Fibroblast of skin of right biceps (primary cell): ENCODE data around the gene SLC35D1.
"Not testable (repeated sequence)": the region's sequence is repeated elsewhere in the genome, so short reads cannot be mapped to it uniquely, and the experiment has no call there.

Experiments used
- DNase-seq: peaks from one replicate; pipeline ENCODE4 v3.0.0-alpha.2; 2013

SLC35D1 gene

DNA sequence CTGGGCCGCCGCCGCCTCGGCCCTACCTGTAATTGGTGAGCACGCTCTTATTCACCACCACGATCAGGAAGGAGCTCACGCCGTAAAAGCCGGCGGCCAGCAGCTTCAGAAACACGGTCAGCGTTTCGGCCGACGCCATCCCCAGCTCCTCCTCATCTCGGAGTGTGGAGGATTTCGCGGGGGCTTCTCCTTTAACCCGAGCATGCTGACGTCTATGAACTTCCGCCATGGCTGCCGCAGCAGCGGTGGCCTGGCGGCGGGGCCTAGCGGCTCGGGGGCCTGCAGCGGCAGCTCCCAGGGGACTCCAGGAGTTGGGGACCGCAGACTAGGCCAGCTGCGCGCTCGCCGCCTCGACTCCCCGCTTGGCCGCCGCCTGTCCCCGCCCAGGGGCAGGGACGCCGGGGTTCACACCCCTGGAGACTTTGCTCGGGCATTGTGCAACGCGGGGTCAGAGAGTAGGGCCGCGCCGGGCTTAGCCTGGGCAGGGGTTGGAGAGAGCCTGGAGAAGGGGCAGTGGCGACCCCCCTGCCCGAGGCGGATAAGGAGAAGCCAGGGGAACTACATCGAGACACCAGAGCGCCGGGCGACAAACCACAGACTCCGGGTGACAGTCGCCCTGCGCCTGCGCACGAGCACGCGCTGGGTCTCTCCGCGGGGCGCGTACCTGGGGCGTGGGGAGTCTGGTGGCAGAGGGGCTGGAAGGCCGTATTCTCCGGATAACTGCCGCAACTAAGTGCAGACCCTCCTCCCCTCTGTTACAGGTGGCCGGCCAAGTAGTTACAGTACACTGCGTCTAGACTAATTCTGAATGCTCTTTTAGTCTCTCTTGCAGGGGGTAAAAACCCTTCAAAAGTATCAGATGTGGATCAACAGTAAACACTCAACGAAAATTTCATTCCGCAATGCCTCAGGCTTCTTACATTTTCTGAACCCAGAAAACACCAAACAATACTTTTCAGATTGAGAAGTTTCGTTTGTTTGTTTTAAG is at the start of gene SLC35D1:
Gene SLC35D1 (minus strand): TSS at position 364 of the 988 bp plus-strand sequence. CDS start 135 bp downstream, at position 229.
- DNase-seq: peak; percentile 70

DNA sequence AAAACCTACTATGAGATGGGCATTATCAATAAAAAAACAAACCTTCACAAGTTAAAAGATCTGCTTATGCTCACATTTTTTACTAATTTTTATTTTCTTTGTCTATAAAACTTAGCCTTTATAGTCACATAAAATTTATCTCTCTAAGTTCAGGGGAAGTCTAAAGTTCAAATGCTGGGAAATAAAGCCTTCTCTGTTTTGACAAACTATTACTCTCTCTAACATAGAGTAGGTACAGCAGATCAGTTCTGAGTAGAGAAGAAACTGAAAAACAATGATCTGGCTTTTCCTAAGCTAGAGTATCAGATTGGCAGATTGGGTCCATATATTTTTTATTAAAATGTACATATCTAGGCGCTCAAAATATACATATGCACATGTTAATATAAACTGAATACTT is 49.6 kb upstream of the SLC35D1 start:
- no peak for DNase-seq

DNA sequence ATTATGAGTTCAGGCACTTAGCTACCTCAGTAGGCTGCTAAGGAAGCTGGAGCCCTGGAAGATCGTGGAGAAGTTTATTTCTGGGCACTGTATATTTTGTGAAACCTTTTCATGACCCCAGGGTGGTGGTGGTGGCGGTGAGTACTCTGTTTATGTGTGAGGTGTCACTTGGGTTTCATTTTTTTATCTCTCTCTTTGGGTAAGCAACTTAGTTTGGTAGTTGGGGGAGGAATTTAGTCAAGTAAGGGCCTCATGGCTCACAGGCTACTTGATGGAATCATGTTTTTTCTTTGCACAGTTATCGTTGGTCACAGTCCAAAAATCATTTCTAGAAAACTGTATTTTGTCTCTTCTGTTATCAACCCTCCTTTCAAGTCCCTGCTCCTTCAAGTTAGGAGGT is 46.9 kb upstream of the SLC35D1 start:
- no peak for DNase-seq

DNA sequence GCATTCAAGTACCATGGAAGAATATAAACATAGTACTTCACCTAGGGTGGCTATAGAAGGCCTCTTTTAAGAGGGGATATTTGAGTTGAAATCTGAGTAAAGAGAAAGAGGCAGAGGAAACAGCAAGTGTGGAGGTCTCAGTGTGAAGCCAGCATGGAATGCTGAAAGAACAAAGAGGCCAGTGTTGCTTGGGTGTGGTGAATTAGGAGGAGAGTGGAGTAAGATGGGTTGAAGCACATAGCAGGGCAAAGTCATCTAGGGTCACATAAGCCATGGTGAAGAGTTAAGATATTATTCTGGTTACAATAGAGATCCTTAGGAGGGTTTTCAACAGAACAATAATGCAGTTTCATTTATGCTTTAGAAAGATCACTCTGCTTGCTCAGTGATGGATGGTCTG is 43.4 kb upstream of the SLC35D1 start:
- no peak for DNase-seq

DNA sequence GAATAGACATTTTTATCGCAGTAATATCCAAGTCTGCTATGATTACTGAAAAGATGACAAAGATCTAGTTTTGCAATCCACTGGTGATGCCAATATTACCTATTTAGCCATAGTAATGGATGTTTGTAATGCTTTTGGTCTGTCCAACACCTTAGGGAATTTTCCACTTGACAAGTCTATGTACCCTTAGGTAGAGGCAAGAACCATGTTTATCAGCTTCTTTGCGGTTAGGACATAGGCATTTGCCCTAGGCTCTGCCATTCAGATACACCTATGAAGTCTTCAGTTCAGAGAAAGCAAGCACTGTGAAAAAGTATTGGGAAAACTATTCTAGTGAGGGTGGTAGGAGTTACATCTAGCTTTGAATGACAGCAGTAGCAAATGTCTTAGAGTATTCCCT is 40.2 kb upstream of the SLC35D1 start:
- no peak for DNase-seq

DNA sequence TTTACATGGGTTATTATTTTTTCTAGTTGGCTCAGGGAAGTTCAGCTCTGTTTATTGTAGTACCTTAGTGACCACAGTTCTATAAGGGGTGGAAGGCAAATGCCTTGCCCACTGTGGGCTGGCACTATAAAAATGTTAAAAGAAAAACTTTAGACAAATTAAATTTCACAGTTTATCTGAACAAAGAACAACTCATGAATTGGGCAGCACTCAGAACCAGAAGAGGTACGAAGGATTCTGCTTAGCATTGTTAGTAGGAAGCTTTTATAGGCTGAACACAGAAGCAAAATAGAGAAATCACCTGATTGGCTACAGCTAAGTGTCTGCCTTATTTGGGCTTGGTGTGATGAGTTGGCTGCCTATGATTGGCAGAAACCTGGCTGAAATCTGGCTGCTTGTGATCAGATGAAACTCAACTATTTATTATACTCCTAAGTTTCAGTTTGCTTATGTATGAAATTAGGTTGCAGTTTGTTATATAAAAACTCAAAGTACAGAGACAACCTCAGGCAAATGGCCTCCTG is 35.8 kb upstream of the SLC35D1 start:
- no peak for DNase-seq

DNA sequence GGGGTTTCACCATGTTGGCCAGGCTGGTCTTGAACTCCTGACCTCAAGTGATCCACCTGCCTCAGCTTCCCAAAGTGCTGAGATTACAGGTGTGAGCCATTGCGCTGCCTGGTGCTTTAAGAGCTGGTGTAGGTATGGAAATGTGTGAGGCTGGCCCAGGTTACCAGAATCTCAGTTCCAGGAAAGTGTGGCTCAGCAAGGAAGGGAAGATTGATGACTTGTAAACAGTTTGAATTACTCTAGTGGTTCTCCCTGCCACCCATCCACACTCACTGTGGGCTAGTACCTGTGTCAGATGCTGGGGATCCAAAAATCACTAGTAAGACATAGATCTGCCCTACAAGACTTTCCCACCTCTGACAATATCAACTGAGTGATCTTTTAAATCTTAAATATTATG is 34.5 kb upstream of the SLC35D1 start:
- DNase-seq: no peak

DNA sequence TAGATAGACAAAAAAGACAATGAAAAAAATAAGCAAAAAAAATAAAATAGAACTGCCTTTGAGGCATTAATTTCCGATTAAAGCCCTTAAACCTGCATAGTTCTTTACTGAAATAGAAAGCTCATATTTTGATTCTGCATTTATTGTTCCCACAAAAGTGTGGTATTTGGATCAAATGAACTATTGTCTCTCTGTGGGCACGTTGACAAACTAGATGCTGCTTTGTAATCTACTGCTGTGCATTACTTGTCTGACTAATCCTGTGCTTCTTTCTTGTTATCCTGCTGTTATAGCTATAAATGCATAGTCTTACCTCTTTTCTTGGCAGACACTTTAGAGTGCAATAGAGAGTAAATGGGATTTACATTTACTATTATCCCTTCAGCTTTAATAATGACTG is 31.4 kb upstream of the SLC35D1 start:
- DNase-seq: no peak

DNA sequence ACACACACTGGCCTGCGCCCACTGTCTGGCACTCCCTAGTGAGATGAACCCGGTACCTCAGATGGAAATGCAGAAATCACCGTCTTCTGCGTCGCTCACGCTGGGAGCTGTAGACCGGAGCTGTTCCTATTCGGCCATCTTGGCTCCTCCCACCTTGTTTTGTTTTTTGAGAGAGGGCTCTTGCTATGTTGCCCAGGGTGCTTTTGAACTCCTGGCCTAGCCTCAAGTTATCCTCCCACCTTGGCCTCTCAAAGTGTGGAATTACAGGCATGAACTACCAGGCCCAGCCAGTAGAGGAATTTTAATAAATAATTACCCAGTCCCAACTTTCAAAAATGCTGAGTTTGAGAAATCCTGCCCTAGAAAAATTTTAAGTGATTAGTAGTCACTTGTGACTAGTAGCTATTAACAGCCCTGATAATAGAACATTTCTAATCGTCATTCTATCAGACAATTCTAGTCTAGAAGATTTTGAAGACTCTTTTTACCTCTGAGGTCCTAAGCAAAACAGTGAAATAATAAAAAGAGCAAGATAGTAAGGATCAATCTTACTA is 30.9 kb upstream of the SLC35D1 start:
- DNase-seq: no peak

DNA sequence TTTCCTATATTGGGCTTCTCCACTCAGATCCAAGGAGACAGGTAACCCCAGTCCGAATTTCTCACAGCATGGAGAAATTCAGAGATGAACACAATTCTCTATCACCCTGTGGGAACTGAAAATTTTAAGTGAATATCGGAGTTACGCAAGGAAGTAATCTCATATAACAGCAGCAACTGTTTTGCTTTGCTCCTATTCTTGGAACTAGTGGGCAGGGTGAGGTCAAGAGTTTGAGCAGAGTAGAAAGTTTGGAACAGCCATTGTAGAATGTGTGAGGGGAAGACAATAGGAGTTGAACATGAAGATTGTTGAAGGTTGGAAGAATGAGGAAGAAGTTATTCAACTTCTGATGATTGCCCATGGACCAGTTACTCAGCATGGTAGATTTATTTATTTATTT is 24.3 kb upstream of the SLC35D1 start:
- no peak for DNase-seq

DNA sequence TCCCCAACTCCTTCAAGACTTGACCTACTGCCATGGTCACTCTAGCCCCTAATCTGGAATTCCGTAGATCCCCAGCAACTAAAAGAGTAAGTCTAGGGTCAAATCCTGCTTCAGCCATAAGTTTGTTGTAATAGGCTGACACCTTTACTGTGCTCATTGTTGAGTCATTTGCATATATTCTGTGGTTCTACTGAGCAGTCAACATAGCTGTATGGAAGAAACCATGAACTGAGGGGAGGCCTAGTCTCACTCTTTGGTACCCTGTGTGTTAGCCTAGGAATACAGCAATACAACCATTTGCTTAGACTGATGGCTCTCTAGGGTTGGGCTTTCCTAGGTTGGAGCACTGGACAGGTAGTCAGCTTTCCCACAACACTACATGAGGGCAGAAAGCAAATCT is 23.6 kb upstream of the SLC35D1 start:
- no peak for DNase-seq

DNA sequence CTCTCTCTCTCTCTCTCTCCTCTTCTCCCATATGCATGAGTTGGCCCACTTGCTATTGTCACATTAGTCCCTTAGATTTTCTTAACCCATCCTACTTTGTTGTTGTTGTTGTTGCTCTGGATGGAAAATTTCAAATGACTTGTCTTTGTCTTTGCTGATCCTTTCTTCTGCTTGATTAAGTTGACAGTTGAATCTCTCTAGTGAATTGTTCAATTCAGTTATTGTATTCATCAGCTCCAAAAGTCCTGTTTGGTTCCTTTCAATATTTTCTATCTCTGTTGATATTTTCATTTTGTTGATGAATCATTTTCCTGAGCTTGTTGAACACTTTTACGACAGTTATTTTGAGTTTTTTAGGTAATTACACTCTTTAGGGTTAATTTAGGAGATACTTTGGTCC is 18.8 kb upstream of the SLC35D1 start:
- no peak for DNase-seq

DNA sequence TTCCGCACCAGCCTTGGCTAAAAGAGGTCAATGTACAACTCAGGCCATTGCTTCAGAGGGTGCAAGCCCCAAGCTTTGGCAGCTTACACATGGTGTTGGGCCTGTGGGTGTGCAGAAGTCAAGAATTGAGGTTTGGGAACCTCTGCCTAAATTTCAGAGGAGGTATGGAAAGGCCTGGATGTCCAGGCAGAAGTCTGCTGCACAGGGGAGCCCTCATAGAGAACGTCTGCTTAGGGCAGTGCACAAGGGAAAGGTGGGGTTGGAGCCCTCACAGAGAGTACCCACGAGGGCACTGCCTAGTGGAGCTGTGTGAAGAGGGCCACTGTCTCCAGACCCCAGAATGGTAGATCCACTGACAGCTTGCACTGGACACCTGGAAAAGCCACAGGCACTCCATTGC is 13.7 kb upstream of the SLC35D1 start:
- not testable (repeated sequence) for DNase-seq

DNA sequence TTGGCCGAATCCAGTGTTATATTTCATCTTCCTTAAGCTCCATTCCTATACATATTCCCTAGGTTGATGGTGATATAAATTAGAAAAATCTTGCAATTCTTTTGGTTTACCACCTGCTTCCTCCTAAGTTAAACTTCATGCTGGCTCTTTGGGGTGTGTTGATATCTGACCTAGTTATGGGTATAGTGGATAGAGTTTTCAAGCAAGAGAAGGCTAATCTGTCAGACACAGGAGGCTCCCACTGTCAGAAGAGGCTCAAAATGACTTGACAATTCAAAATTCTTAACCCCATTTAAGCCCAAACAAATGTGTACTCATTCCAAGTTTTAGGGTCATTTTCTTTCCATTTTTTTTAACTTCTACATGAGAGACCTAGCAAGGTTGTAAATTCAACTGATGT is 8.5 kb upstream of the SLC35D1 start:
- DNase-seq: no peak

DNA sequence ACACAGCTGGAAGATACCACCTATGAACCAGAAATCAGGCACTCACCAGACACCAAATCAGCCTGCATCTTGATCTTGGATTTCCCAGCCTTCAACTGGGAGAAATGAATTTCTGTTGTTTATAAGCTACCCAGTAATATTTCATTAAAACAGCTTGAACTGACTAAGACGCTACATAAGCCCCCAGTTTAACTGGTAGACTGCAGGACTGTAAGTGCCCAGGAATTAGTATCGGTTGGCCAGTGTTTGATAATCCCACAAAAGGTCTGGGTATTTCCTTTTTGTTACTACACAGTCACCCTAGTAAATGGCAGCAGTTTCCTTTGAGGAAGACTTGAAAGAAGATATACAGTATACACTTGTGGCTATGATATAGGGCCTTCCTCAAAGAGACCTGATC is 7.3 kb upstream of the SLC35D1 start:
- no peak for DNase-seq

DNA sequence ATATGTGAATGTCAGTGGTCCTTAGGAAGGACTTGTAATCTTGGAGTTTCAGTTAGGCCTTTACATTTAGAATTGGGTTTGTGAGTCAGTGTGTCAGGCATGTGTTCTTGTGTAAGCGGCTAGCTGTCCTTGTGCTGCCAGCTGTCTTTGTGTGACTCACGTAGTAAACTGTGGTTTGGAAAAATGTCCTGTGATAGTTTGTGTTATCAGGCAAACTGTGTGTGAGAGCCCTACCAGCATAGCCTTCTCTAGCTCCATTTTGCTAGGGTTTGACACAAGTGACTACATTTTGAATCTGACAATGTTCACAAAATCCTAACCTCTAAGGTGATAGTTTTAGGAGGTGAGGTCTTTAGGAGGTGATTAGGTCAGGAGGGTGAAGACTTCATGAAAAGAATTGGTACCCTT is 6.9 kb upstream of the SLC35D1 start:
- DNase-seq: peak; percentile 98

DNA sequence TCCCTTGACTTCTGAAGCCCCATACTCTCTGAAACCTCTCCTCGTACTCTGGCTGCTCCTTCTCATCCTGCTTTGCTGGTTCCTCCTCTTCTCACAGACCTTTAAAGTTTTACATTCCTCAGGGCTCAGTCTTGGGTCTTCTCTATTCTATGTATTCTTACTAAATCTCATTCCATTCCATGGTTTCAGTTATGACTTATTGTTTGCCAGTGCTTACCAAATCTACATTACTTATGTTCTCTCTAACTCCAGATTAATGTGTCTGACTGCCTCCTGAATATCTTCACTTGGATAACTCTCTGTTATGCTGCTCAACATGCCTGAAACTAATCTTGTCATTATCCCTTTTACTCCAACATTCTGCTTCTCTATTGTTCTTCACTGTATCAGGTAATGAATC is 5.4 kb upstream of the SLC35D1 start:
- peak; percentile 53 for DNase-seq

DNA sequence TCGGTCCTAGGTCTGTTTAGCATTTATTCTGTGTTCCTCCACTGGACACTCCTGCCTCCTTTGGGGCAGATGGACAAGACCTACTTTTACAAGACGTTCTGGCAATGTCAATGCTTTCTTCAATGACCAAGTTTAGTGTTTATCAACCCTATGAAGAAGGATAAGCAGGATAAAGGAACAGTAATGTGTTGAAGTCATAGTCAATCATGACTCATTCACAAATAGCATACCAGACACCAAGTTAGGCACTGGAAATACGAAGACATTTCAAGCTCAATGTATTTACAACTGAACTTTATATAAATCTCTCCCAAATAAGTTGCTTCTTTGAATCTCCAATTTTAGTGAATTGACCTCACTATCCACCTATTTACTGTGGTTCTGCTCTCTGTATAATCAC is 4.8 kb upstream of the SLC35D1 start:
- DNase-seq: peak; percentile 40

DNA sequence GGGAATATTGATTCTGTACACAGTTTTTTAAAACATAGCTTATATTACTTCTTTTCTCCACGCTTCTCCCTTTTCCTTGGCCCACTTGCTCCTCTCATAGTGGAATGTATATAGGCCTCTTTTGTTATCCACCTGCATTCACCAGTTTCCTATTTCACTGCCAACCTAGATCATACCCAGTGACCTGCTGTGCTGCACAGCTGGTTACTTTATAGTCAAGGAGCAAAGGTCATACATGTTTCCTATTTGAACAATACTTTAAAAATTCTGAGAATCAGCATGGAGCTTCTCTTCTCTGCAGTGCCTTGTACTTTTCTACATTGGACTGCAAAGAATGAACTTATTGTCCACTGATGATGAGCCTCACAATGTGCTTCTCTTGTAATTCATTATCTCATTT is 4.3 kb upstream of the SLC35D1 start:
- no peak for DNase-seq

DNA sequence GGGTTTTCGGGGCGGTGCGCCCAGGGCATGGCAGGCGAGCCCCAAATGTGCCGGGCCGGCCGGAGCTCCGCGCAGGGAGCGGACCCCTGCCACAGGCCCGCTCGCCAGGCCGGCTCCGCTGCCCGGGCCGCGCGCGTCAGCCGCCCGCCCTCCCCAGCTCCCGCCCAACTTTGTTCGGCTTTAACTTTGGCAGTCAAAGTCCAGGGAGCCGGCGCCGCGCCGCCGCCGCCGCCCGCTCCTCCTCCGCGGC is 488 bp downstream of the SLC35D1 start:
- peak; percentile 63 for DNase-seq

DNA sequence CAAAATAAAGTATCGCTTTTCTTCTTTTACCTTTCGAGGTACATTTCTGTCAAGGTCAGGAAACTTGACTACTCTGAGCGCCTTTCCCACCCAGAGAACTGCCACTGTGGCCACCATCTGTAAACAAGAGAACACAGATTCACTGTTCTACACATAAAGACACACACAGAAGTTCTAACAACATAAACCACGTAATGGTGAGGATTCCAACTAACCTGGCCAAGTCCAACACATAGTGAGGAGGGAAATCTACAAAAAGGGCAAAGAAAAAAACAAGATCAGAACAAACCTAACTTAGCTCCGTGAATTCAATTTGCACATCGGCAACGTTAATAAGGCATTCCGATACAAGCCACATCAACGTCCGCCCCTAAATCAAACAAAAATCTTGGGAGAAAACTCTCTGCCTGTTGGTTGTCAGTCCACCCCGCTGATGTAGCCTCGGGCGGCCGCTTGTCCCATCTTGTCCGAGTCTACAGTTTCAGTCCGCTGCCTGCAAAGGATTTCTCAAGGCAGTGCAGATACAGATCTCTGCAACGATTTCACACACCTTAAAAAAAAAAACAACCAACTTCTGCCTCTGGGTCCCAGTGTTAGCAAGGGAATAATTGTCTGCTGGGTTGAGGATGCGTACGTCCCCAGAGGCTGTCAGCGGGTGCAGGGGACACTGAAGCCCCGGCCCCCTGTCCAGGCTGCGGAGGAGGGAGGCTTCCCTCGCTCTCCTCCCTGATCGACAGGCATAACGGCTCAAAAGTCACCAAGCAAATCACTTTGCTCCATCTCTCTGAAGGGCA is 1.0 kb downstream of the SLC35D1 start:
- DNase-seq: peak; percentile 36

DNA sequence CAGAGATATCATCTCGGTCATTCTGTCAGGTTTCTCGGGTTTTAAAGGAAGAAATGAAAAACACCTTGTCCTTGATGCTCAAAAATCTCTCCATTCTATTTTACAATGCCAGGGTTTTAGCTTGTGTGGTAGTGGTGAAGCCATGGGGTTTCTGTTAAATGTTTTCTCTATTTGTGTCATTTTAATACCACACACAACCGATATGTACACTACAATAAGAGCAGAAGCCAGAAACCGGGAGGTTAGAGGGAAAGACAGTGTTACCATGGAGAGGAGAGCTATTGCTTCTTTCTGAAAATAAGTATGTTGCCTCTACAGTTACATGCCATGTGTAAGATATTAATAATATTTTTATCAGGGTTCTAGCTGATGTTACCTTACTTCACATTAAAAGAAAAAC is 2.8 kb downstream of the SLC35D1 start:
- no peak for DNase-seq

DNA sequence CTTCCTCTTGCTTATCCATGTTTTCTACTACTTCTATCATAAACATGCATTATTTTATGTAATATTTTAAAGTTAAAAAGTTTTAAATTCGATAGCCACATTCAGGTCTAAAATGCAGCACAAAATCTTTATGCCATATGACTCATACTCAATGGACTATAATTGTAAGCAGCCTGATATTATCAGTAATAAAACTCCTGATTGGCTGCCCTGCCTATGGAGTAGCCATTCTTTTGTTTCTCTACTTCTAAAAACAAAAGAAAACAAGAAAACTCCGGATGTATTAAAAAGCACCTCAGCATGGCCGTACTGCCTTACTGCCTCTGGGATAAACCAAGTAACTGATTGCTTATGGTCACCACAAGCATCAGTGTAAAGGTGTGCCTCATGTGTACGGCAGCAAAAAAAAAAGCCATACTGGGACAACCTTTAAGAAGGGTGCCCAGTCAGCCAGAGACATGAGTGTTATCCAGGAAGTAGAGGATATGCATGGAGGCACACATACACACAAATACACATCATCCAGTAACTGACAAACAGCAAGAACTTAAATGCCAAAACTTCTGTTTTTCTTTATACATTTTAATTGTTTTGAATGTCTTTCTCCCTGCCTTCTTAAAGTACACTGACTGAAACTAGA is 9.2 kb downstream of the SLC35D1 start:
- DNase-seq: no peak
